Measurements from ENCODE around the gene LIM2. TPM values are rescaled to one million over a fixed set of nuclear protein-coding genes. Genes with fewer than 3 reads are reported as not detected.

The LIM2 gene
- total RNA-seq, 1 donor, result not detected

DNA sequence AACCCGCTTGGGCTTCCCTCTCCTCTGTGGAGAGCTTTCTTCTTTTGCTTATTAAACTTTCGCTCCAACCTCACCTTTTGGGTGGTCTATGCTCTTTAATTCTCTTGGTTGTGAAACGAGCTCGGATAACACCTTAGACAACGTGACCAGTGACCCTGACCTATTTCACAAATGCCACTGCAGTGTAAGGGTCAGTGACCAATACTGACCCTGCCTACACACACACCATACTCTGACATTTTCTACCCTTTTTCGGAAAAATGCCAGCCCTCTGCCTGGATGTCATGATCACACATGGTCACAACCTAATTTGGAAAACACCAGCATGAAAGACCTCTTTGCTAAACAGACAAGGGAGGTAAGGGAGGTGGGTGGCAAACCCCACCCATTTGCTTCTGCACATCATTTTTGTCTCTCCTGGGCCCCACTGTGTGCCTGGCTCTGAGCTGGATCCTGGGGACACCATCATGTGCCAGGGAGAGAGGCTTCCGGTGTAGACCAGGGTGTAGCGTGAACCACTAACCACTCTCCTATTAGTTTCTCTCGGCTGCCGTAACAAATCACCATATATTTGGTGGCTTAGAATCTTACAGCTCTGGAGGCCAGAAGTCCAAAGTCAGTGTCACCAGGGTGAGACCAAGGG lies 31.5 kb downstream of the LIM2 start:
- TF ChIP-seq, protein P1, sequence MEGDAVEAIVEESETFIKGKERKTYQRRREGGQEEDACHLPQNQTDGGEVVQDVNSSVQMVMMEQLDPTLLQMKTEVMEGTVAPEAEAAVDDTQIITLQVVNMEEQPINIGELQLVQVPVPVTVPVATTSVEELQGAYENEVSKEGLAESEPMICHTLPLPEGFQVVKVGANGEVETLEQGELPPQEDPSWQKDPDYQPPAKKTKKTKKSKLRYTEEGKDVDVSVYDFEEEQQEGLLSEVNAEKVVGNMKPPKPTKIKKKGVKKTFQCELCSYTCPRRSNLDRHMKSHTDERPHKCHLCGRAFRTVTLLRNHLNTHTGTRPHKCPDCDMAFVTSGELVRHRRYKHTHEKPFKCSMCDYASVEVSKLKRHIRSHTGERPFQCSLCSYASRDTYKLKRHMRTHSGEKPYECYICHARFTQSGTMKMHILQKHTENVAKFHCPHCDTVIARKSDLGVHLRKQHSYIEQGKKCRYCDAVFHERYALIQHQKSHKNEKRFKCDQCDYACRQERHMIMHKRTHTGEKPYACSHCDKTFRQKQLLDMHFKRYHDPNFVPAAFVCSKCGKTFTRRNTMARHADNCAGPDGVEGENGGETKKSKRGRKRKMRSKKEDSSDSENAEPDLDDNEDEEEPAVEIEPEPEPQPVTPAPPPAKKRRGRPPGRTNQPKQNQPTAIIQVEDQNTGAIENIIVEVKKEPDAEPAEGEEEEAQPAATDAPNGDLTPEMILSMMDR (IDR thresholded peaks at IDR 0.05; ENCODE audit: insufficient read depth, low read length), result no peak
- no peak for DNase-seq (ENCODE audit: low read depth)
- no peak overlapping the region for H3K4me3 ChIP-seq (ENCODE audit: low read depth, low read length)

DNA sequence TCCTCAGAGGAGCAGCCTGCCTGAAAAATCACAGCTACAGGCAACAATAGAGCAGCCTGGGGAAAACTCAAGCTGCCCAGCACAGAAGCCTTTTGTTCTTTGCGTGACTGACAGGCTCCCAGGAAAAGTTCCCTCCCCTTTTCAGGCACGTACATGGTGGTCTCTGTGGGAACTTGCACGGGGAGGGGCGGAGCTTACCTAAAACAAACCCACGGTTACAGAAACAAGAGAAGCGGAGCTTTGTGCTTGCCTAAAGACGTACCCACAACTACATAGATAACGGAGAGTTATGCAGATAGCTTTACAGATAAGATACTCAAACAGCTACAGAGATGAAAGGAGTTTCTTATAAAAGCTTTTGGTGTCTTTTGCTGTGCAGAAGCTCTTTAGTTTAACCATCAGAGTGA lies 33.0 kb downstream of the LIM2 start:
- DNase-seq (ENCODE audit: low read depth), result no peak
- TF ChIP-seq, protein P1 (IDR thresholded peaks at IDR 0.05; ENCODE audit: insufficient read depth, low read length), result no peak
- no peak overlapping the region for H3K4me3 ChIP-seq (ENCODE audit: low read depth, low read length)

DNA sequence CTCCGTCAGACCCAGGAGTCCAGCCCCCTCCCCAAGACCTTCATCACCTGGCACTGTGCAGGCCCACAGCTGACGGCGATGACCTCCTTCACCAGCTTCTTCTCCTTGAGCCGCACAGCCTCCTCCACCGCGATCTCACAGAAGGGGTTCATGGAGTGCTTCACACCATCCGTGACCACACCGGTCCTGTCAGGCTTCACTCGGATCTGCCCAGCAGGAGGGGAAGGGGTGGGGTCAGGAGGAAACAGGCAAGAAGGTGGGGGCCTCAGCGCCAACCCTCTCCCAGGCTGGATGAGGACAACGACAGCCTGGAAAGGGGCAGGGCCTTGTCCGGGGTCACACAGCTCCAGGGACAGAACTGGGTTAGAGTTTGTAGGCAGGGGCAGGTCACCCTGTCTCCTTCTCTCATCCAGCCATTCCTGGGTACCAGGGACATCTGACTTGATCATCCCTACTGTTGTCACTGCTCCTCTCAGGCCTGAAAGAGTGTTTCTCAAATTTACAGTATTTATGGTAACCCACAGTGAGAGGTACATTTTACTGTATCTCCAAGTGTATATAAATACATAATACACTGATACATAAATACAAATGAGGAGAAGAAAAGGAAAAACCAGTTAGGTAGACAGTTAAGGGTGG lies 33.6 kb downstream of the LIM2 start:
- no peak overlapping the region for H3K4me3 ChIP-seq (ENCODE audit: low read depth, low read length)
- TF ChIP-seq, protein P1 (IDR thresholded peaks at IDR 0.05; ENCODE audit: insufficient read depth, low read length), result no peak
- DNase-seq (ENCODE audit: low read depth), result no peak

DNA sequence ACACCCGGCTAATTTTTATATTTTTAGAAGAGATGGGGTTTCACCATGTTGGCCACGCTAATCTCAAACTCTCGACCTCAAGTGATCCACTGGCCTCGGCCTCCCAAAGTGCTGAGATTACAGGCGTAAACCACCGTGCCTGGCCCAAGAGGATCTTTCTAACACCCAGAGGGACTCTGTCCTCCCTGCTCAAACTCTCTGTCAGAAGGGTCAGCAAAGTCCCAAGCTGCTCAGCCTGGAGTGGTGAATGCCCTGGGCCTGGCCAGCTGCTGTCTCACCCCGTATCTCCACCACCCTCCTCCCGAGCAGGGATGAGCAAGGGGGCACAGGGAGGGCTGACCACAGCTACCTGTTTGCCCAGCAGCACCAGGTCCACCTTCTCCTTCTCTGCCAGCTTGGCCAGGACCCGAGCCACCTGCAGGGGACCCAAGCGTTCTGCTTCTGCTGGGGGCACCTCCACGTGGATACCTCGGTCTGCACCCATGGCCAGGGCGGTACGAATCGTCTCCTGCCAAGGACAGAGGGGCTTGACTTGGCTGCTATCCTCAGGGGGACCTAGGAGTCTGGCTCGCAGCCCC lies 34.9 kb downstream of the LIM2 start:
- no peak overlapping the region for H3K4me3 ChIP-seq (ENCODE audit: low read depth, low read length)
- DNase-seq (ENCODE audit: low read depth), result no peak
- TF ChIP-seq, protein P1 (IDR thresholded peaks at IDR 0.05; ENCODE audit: insufficient read depth, low read length), result no peak

DNA sequence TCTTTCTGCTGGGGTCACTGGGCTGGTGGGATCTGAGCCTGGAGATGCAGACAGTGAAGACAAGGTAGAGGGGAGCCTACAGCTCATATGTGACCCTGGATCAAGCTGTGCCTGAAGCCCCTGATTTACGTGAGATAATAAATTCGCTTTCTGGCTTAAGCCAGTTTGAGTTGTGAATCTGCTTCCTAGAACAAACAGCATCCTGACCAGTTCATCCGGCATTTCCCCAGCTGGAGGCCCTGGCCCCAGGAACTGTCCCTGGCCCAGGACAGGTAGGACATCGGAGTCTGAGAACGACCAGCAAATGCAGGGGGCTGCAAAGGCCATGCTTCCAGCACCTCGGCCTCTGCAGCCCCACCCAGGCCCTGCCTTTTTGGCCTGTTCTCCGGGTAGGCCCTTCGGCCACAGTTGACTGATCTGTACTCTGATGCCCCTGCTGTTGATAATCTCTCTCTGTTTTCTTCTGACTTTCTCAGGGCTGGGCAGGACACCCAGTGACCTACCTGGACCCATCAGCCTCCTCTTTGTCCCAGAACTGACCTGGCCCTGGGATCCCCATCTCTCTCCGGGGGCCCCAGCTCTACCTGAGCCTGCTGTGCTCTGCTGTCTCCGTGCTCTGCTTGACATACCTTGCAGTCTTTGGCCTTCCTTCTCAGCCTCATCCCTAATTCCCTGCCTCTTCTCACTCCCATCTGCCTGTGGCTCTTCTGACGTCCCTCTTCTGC lies 36.3 kb downstream of the LIM2 start:
- no peak overlapping the region for H3K4me3 ChIP-seq (ENCODE audit: low read depth, low read length)
- TF ChIP-seq, protein P1 (IDR thresholded peaks at IDR 0.05; ENCODE audit: insufficient read depth, low read length), result no peak
- DNase-seq (ENCODE audit: low read depth), result no peak

DNA sequence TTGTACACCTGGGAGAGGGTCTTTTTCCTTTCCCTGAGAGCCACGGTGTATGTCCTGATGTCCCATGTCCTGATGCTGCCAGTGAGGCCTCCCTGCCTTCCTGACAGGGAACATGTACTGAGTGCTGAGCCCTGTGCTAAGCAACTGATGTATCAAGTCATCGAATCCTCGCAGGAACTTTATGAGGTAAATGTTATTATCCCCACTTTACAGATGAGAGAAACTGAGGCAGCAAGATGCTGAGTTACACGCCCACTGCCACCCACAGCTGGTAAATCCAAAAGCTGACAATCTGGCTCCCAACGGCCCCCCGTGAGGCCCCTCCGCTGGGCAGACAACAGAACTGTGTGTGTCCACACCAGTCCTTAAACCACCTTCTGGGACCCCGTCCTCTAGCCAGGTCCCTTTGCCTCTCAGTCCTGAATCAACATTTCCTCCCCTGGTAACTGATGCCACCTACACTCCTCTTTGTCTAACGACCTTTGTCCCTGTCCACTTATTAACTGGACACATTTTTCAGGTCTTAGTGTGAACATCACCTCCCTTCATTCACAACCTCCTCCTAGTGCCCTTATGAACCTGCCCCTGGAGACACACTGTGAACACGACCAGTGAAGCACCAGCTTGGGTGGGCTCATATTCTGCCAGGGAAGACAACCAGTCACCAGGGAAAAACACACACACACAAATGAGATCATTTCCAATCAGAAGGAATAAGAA lies 40.4 kb downstream of the LIM2 start:
- TF ChIP-seq, protein P1 (IDR thresholded peaks at IDR 0.05; ENCODE audit: insufficient read depth, low read length), result no peak
- no peak for DNase-seq (ENCODE audit: low read depth)

More for the DNA sequence above, 40.4 kb downstream of the LIM2 start:
- H3K4me3 ChIP-seq (ENCODE audit: low read depth, low read length), result no peak overlapping the region

Measured in fibroblast of the aortic adventitia (primary cell).